ENCODE measurements around the gene GPC5.

Gene GPC5

DNA sequence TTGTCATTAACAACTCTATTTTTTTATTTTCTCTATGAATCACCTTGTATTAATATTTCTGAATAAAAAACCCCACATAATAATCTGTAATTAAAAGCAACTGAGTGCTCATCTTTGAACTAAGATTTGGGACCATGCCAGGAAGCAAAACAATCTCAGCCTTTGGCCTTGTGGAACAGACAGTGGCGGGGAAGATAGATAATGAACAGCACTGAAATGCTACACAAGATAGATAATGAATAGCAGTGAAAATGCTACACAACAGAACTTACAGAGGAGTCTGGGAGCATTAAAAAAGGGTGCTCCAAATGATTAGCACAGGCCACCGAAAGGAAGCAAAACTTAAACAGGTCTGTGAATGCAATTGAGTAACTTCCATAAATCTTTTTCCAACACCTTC is 134.9 kb downstream of the GPC5 start:
- no peak for DNase-seq (ENCODE audit: extremely low read depth in 1 of 2, low read depth in 1 of 2)

DNA sequence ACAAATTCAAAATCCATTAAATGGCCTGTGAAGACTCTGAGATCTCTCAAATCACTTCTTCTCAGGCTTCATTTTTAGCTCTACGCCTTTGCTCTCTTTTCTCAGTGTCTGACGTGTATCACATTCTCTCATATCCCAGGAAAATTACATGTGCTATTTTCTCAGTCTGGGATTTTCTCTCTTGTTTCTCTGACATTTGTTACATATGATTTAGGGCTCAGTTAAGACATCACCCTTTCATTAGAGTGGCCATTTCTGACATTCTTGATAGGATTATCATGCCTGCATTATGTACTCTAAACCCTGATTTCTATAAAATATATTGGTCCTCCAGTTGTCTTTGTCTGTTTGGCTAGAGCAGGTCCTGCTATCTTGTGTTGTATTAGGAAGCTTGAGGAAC is 136.6 kb downstream of the GPC5 start:
- no peak for DNase-seq (ENCODE audit: extremely low read depth in 1 of 2, low read depth in 1 of 2)

DNA sequence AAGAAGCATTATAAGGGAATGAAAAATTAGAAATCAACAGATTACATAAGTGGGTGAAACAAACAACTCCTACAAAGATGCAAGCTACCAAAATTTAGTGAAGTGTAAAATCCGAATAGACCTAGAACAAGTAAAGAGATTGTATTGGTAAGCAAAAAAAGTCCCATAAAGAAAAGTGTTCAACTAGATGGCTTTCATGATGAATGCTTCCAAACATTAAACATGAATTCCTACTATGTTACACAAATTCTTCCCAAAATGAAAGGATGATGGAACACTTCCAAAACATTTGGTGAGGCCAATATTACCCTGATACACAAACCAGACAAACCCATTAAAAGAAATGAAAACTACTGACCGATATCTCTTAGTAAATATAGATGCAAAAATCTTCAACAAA is 139.0 kb downstream of the GPC5 start:
- DNase-seq (ENCODE audit: extremely low read depth in 1 of 2, low read depth in 1 of 2), result no peak

DNA sequence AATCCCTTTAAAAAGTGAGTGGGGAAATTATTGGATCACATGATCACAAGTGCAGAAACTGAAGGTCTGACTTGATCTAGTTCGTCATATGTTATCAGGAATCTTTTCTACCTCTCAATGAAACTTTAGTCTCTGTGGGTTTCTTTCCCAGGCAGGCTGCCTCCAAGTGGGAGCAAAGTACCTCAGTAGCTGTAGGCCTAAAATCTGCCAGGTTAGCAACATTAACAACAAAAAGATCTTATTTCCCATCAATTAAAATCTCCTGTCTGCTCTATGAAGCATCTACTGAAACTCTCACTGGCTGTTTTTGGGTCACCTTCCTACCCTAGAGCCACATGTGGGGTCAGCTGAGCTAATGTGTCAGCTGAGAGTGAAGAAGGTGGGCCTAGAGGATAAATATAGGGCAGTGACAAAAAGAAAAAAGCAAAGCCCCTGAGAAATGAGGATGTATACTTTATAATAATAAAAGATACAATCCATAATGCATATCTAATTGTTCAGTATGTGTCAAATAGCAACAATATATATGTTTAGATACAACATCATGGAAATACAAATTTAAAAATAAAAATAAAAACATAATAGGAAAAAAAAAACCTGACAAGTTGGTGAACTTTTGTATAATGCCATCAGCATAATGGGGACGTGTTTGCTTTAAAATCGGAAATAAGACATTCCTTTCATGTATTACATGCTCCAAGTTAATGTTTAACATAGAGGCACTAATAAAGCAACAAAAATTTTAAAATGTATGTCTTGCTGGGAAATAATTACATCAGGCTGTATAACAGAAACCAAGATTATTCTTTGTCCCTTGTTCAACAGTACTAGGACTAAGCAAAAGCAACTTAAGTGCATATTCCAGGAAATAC is 141.1 kb downstream of the GPC5 start:
- DNase-seq (ENCODE audit: extremely low read depth in 1 of 2, low read depth in 1 of 2), result no peak

GRCh38 chr13:91540158-91540736 is 141.8 kb downstream of the GPC5 start:
- DNase-seq (ENCODE audit: extremely low read depth in 1 of 2, low read depth in 1 of 2), result no peak

DNA sequence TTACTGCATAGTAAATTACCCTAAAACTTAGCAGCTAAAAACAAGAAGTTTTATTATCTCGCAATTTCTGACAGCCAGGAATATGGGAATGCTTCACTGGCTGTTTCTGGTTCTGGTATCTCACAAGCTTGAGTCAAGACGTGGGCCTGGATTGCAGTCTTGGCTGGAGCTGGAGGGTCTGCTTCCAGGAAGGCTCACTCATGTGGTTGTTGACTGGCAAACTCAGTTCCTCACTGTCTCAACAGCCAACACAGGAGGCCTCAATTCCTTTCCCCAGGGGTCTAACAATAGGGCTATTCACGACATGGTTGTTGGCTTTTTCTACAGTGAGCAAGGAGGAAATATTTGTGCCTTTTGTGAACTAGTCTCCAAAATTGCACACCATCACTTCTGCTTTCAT is 146.3 kb downstream of the GPC5 start:
- no peak for DNase-seq (ENCODE audit: extremely low read depth in 1 of 2, low read depth in 1 of 2)

DNA sequence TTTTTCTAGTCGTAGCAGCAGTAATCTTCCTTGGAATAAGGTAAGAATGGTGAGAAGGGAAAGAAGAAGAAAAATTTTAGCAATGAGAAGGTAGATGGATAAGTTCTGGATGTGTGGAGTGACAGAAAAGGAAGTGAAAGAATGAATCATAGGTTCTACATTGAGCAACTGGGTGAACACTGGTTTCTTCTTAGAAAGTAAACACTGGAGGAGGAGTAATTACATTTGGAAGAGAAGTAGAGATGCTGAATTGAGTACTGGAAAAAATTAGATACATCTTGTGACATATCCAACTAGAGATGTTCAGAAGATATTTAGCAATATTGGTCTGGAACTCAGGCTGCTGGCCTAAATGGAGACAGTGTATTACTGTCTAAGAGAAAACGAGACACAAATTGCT is 148.5 kb downstream of the GPC5 start:
- no peak for DNase-seq (ENCODE audit: extremely low read depth in 1 of 2, low read depth in 1 of 2)

DNA sequence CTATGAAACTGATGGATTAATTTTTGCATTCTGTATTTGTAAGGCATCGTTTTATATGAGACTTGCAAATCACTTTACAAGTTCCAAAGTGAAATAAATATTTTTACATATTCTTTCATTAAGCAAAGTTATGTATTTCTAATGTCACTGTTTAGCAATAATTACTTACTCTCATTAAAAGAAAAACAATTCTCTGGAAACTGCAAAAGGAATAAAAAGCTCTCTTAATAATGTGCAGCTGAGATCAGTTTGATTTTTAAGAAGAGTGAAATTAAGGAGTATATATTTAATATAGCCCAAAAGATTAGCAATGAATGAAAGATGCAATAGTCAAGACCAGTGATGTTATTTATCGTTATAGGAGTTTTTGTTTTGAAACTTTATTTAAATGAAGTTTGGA is 155.2 kb downstream of the GPC5 start:
- DNase-seq (ENCODE audit: extremely low read depth in 1 of 2, low read depth in 1 of 2), result no peak

GRCh38 chr13:91554101-91554500 is 155.7 kb downstream of the GPC5 start:
- no peak for DNase-seq (ENCODE audit: extremely low read depth in 1 of 2, low read depth in 1 of 2)

DNA sequence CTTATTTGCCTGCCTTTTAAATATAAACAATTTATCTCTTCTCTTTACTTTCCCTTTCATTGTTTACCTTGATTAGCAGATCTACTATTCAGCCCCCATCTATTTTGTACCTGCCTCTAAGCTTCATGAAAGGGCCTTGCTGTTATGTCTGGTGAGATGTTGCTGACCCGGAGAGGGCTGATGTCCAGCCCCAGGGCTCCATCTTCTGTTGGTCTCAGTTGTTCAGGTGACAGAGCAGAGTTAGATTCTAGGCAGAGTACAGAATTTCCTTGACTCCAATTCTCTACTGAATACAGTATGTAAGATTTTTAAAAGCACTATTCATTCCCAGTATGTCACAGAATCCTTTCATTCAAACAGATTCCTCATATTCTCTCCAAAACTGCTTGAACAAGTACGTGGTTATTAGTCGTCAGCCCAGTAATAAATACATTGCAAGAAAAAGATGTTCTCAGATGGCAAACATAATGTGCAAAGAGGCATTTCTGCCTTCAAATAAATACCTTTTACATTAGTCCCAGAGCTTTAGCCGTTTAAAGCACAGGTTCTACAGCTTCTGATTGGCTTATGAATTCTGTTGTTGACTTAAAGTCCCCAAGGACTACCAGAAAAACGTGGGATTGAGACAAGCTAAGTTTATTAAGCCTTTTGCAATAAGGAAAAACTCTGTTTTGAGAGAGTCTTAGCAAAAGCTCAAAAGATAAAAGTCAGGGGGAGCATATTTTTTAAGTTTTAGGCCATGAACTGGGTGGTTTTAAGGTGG is 159.1 kb downstream of the GPC5 start:
- DNase-seq (ENCODE audit: extremely low read depth in 1 of 2, low read depth in 1 of 2), result no peak

DNA sequence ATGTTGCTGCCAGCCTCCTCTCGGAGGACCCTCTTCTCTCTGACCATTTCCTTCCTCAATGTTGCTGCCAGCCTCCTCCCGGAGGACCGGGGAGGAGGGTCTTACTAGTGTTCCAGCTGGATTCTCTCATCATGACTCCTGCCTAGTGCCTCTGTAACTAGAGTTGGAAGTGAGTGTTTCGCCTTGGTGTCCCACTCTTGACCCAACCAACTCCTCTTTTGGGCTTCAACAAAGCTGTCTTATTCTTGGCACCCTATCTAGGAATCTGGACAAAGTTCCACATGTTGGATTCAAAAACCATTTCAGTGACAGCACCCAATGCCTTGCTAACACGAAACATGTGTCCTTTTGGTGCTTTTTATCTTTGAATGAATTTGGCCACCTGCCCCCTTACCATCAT is 165.4 kb downstream of the GPC5 start:
- DNase-seq (ENCODE audit: extremely low read depth in 1 of 2, low read depth in 1 of 2), result no peak

DNA sequence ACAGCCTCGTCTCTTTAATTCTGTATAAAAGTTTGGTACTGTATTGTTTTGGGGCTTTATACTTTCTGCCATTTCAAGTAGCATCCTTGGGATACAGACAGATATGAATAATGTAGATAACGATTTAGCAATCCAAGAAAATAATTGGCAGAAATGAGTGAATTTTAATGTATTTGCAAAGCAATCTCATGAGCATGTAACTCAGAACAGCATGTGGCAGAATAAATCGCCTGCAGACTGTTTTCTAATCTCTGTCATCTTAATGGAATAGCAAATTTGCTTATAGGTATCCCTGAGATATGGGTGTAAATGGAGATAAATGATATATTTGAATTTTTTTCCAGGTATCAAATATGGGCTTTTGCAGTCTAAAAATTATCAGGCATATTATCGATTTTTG is 166.0 kb downstream of the GPC5 start:
- DNase-seq (ENCODE audit: extremely low read depth in 1 of 2, low read depth in 1 of 2), result no peak

- DNase-seq (ENCODE audit: extremely low read depth in 1 of 2, low read depth in 1 of 2), result no peak
Measured at GRCh38 chr13:91565296-91565695, 166.9 kb downstream of the GPC5 start.

DNA sequence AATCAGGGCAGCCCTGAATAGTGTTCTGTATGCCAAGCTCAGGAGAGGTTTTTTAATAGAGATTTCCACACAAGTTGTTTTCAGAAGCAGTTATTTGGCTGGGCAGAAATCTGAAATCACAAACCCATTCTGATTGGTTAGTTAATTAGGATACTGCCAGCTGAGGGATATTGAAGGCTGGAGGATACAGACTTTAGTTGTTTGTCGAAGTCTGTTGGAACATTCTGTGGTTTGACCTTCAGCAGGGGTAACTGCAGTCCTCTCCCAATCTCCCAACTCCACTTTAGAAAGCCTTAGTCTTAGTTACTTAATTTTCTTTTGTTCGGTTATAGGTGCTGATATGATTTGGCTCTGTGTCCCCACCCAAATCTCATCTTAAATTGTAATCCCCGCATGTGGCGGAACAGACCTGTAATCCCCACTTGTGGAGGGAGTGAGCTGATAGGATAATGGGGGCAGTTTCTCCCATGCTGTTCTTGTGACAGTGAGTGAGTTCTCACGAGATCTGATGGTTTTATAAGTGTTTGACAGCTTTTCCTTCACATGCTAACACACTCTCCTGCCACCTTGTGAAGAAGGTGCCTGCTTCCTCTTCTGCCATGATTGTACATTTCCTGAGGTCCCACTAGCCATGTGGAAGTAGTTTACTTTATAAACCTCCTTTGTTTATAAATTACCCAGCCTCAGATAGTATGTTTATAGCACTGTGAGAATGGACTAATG is 169.2 kb downstream of the GPC5 start:
- DNase-seq (ENCODE audit: extremely low read depth in 1 of 2, low read depth in 1 of 2), result no peak

GRCh38 chr13:91571681-91572080 is 173.3 kb downstream of the GPC5 start:
- DNase-seq (ENCODE audit: extremely low read depth in 1 of 2, low read depth in 1 of 2), result no peak

- no peak for DNase-seq (ENCODE audit: extremely low read depth in 1 of 2, low read depth in 1 of 2)
Measured at GRCh38 chr13:91572439-91572838, 174.0 kb downstream of the GPC5 start.

DNA sequence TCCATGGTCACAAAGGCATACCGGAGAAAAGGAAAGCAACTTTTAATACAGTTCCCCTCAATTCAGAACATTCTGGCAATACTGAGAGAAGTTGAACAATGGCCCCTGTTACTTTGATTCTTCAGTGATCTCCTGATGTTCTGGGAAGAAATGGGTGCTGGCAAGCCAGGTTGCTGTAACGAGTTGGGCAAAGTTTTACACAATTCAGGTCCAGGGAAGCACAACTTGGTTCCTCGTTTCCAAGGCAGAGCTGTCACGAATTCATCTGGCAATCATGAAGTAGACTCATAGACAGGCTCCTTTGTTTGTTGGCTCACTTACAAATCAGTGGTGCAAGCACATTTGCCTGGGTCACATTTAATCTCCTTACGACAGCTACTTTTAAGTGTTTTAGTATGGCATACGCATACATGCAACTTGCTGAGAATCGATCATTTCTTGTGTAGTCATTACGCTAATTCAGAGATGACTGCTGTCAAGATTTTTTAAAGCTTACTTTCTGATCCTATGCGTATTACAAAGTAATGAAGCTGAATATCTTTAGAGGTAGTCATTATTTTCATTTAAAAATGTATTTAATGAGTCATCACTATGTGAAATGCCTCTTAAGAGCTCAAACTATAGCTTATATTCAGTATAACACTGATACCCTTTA is 174.7 kb downstream of the GPC5 start:
- no peak for DNase-seq (ENCODE audit: extremely low read depth in 1 of 2, low read depth in 1 of 2)

GRCh38 chr13:91574766-91575165 is 176.3 kb downstream of the GPC5 start:
- DNase-seq (ENCODE audit: extremely low read depth in 1 of 2, low read depth in 1 of 2), result no peak

GRCh38 chr13:91576590-91576989 is 178.2 kb downstream of the GPC5 start:
- no peak for DNase-seq (ENCODE audit: extremely low read depth in 1 of 2, low read depth in 1 of 2)

DNA sequence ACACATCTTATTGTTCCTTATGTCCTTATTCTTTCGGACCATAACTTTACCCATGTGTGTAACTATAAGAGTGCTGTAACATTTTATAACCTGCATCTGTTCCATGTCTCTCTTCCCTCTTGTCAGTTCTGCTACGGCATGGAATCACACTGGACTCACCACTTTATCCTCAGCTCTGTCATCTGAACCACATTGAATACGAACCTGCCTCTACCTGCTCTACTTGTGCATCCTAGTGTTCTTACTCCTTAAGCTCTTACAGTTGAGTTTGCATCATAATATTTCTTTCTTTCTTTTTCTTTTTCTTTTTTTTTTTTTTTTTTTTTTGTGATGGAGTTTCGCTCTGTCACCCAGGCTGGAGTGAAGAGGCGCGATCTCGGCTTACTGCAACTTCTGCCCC is 180.9 kb downstream of the GPC5 start:
- DNase-seq (ENCODE audit: extremely low read depth in 1 of 2, low read depth in 1 of 2), result no peak

DNA sequence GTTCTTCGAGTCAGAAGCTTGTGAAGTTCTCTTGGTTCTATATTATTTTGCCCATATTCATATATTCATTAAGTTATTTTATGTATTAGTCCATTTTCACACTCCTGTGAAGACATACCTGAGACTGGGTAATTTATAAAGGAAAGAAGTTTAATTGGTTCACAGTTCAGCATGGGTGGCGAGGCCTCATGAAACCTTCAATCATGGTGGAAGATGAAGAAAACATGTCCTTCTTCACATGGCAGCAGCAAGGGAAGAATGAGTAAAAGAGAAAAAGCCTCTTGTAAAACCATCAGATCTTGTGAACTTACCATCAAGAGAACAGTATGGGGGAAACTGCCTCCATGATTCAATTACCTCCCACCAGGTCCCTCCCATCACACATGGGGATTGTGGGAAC is 182.3 kb downstream of the GPC5 start:
- DNase-seq (ENCODE audit: extremely low read depth in 1 of 2, low read depth in 1 of 2), result no peak
